GM12865 (cell line): ENCODE data around the gene COX6B2.

Experiments
- DNase-seq: peaks from one replicate; pipeline ENCODE4 v3.0.0; 2010; ENCODE audit warnings: low read depth
- H3K4me3 ChIP-seq: 2 replicates; pipeline ENCODE4 v1.5.1; 2011; ENCODE audit warnings: mild to moderate bottlenecking, low read depth, low read length, control low read depth
- CTCF ChIP-seq: IDR thresholded peaks from 2 replicates; pipeline ENCODE4 v1.5.1; 2011; ENCODE audit warnings: low read length, control low read depth, low read depth, inconsistent platforms; ENCODE audit not compliant: insufficient read depth; ENCODE audit errors: missing control alignments

COX6B2 gene

GRCh38 chr19:55365964-55366363 lies 11.4 kb upstream of the COX6B2 start:
- H3K4me3 ChIP-seq: no peak overlapping the region
- TF ChIP-seq CTCF: no peak
- DNase-seq: no peak

- no peak overlapping the region for H3K4me3 ChIP-seq
- no peak for TF ChIP-seq CTCF
- DNase-seq: no peak
Measured at GRCh38 chr19:55365245-55365644, 10.7 kb upstream of the COX6B2 start.

- no peak for DNase-seq
- no peak within 1 kb of the TSS for H3K4me3 ChIP-seq
- TF ChIP-seq CTCF: no peak
Measured at GRCh38 chr19:55362990-55363716, 8.6 kb upstream of the COX6B2 start, which contains the start of gene GARIN5B. Gene GARIN5B (minus strand): TSS chr19:55363260. CDS start chr19:55363066, 194 bp downstream.

- no peak for TF ChIP-seq CTCF
- DNase-seq: no peak
- H3K4me3 ChIP-seq: no peak overlapping the region
Measured at GRCh38 chr19:55362174-55362989, 7.9 kb upstream of the COX6B2 start.

GRCh38 chr19:55360902-55361301 lies 6.4 kb upstream of the COX6B2 start:
- H3K4me3 ChIP-seq: no peak overlapping the region
- no peak for DNase-seq
- no peak for TF ChIP-seq CTCF

GRCh38 chr19:55358943-55359908 lies 4.7 kb upstream of the COX6B2 start:
- DNase-seq: no peak
- TF ChIP-seq CTCF: no peak
- H3K4me3 ChIP-seq: no peak overlapping the region
